Measurements from ENCODE around the gene CRHR1.

- TF ChIP-seq, protein P1, sequence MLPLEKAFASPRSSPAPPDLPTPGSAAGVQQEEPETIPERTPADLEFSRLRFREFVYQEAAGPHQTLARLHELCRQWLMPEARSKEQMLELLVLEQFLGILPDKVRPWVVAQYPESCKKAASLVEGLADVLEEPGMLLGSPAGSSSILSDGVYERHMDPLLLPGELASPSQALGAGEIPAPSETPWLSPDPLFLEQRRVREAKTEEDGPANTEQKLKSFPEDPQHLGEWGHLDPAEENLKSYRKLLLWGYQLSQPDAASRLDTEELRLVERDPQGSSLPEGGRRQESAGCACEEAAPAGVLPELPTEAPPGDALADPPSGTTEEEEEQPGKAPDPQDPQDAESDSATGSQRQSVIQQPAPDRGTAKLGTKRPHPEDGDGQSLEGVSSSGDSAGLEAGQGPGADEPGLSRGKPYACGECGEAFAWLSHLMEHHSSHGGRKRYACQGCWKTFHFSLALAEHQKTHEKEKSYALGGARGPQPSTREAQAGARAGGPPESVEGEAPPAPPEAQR (CRISPR knock-in tag; IDR thresholded peaks at IDR 0.05): no peak
- TF ChIP-seq CTCF (IDR thresholded peaks at IDR 0.05) (no peak), E2F4 (CRISPR knock-in tag; IDR thresholded peaks at IDR 0.05; ENCODE audit: borderline replicate concordance, low read depth) (no peak), KAT7 (CRISPR knock-in tag; IDR thresholded peaks at IDR 0.05; ENCODE audit: borderline replicate concordance) (no peak), MYBL2 (CRISPR knock-in tag; IDR thresholded peaks at IDR 0.05) (no peak), JUN (CRISPR knock-in tag; IDR thresholded peaks at IDR 0.05) (no peak), ZBTB21 (CRISPR knock-in tag; IDR thresholded peaks at IDR 0.05; ENCODE audit: borderline replicate concordance) (no peak), ZNF121 (CRISPR knock-in tag; IDR thresholded peaks at IDR 0.05) (no peak), FOXJ3 (CRISPR knock-in tag; IDR thresholded peaks at IDR 0.05; ENCODE audit: borderline replicate concordance) (no peak), SOX15 (CRISPR knock-in tag; IDR thresholded peaks at IDR 0.05) (no peak)
- TF ChIP-seq, protein P2, sequence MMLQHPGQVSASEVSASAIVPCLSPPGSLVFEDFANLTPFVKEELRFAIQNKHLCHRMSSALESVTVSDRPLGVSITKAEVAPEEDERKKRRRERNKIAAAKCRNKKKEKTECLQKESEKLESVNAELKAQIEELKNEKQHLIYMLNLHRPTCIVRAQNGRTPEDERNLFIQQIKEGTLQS (CRISPR knock-in tag; conservative IDR thresholded peaks at IDR 0.05): no peak
- TF ChIP-seq, protein P3, sequence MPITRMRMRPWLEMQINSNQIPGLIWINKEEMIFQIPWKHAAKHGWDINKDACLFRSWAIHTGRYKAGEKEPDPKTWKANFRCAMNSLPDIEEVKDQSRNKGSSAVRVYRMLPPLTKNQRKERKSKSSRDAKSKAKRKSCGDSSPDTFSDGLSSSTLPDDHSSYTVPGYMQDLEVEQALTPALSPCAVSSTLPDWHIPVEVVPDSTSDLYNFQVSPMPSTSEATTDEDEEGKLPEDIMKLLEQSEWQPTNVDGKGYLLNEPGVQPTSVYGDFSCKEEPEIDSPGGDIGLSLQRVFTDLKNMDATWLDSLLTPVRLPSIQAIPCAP (CRISPR knock-in tag; IDR thresholded peaks at IDR 0.05): peak; percentile 88
Observed at GRCh38 chr17:45759761-45760160, 24.4 kb upstream of the CRHR1 start.
